GM18505 (cell line): Measurements from ENCODE around the gene HNRNPUL2.
A peak's percentile ranks its signal among the peaks of the same experiment; 100 is the strongest.

Experiments
- ATAC-seq: cut with Tn5 transposase; IDR thresholded peaks from one replicate; pipeline ENCODE4 v1.9.1; 2021; ENCODE audit not compliant: unreplicated experiment
- POLR2A ChIP-seq: IDR thresholded peaks from 4 replicates; pipeline ENCODE4 v1.6.1; 2011; ENCODE audit warnings: borderline replicate concordance; ENCODE audit not compliant: insufficient read depth, insufficient read length; ENCODE audit errors: extremely low read depth

Gene HNRNPUL2

GRCh38 chr11:62664405-62665074 lies 62.7 kb downstream of the HNRNPUL2 start:
- peak; percentile 12 for ATAC-seq

More at GRCh38 chr11:62664405-62665074, 62.7 kb downstream of the HNRNPUL2 start:
- no peak for TF ChIP-seq POLR2A
